ENCODE results near the gene SASH1.

The SASH1 gene

DNA sequence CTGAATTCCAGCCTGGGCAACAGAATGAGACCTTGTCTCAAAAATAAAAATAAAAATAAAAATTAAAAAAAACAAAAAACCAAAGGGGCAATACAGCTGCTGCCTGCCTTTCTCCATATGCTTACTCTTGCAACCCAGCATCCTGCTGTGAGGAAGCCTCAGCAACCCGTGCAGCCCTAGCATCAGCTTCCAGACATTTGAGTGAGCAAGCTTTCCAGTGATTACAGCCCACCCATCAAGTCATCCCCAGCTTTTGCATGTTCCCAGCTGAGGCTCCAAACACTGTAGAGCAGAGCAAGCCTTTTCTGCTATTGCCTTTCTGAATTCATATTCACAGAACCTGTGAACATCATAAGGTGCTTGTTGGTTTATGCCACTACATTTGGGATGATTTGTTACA is 93.8 kb downstream of the SASH1 start:
- no peaks in the 10 kb centered on the region for H3K4me1 ChIP-seq (ENCODE audit: control insufficient read depth, insufficient read depth, low read length)
- ChIA-PET CTCF (no interaction called here), POLR2A (no interaction called here)
- TF ChIP-seq ZNF664 (tag by site-specific recombination; IDR thresholded peaks at IDR 0.05) = no peak
- no peak for TF ChIP-seq ZNF488 (tag by site-specific recombination; IDR thresholded peaks at IDR 0.05)
- no peak for TF ChIP-seq ZNF324 (tag by site-specific recombination; IDR thresholded peaks at IDR 0.05)
- no peak for TF ChIP-seq ZNF155 (tag by site-specific recombination; IDR thresholded peaks at IDR 0.05)
- no peak for TF ChIP-seq ZNF529 (tag by site-specific recombination; IDR thresholded peaks at IDR 0.05; ENCODE audit: insufficient replicate concordance)
- TF ChIP-seq, protein P1, sequence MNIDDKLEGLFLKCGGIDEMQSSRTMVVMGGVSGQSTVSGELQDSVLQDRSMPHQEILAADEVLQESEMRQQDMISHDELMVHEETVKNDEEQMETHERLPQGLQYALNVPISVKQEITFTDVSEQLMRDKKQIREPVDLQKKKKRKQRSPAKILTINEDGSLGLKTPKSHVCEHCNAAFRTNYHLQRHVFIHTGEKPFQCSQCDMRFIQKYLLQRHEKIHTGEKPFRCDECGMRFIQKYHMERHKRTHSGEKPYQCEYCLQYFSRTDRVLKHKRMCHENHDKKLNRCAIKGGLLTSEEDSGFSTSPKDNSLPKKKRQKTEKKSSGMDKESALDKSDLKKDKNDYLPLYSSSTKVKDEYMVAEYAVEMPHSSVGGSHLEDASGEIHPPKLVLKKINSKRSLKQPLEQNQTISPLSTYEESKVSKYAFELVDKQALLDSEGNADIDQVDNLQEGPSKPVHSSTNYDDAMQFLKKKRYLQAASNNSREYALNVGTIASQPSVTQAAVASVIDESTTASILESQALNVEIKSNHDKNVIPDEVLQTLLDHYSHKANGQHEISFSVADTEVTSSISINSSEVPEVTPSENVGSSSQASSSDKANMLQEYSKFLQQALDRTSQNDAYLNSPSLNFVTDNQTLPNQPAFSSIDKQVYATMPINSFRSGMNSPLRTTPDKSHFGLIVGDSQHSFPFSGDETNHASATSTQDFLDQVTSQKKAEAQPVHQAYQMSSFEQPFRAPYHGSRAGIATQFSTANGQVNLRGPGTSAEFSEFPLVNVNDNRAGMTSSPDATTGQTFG (tag by site-specific recombination; IDR thresholded peaks at IDR 0.05; ENCODE audit: borderline replicate concordance) = no peak
- TF ChIP-seq ZNF169 (tag by site-specific recombination; IDR thresholded peaks at IDR 0.05) = no peak
- TF ChIP-seq, protein P2, sequence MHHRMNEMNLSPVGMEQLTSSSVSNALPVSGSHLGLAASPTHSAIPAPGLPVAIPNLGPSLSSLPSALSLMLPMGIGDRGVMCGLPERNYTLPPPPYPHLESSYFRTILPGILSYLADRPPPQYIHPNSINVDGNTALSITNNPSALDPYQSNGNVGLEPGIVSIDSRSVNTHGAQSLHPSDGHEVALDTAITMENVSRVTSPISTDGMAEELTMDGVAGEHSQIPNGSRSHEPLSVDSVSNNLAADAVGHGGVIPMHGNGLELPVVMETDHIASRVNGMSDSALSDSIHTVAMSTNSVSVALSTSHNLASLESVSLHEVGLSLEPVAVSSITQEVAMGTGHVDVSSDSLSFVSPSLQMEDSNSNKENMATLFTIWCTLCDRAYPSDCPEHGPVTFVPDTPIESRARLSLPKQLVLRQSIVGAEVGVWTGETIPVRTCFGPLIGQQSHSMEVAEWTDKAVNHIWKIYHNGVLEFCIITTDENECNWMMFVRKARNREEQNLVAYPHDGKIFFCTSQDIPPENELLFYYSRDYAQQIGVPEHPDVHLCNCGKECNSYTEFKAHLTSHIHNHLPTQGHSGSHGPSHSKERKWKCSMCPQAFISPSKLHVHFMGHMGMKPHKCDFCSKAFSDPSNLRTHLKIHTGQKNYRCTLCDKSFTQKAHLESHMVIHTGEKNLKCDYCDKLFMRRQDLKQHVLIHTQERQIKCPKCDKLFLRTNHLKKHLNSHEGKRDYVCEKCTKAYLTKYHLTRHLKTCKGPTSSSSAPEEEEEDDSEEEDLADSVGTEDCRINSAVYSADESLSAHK (tag by site-specific recombination; IDR thresholded peaks at IDR 0.05) = no peak
- TF ChIP-seq, protein P3, sequence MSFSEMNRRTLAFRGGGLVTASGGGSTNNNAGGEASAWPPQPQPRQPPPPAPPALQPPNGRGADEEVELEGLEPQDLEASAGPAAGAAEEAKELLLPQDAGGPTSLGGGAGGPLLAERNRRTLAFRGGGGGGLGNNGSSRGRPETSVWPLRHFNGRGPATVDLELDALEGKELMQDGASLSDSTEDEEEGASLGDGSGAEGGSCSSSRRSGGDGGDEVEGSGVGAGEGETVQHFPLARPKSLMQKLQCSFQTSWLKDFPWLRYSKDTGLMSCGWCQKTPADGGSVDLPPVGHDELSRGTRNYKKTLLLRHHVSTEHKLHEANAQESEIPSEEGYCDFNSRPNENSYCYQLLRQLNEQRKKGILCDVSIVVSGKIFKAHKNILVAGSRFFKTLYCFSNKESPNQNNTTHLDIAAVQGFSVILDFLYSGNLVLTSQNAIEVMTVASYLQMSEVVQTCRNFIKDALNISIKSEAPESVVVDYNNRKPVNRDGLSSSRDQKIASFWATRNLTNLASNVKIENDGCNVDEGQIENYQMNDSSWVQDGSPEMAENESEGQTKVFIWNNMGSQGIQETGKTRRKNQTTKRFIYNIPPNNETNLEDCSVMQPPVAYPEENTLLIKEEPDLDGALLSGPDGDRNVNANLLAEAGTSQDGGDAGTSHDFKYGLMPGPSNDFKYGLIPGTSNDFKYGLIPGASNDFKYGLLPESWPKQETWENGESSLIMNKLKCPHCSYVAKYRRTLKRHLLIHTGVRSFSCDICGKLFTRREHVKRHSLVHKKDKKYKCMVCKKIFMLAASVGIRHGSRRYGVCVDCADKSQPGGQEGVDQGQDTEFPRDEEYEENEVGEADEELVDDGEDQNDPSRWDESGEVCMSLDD (tag by site-specific recombination; IDR thresholded peaks at IDR 0.05) = no peak
- no peak for TF ChIP-seq ZNF585B (tag by site-specific recombination; IDR thresholded peaks at IDR 0.05)
- TF ChIP-seq, protein P4, sequence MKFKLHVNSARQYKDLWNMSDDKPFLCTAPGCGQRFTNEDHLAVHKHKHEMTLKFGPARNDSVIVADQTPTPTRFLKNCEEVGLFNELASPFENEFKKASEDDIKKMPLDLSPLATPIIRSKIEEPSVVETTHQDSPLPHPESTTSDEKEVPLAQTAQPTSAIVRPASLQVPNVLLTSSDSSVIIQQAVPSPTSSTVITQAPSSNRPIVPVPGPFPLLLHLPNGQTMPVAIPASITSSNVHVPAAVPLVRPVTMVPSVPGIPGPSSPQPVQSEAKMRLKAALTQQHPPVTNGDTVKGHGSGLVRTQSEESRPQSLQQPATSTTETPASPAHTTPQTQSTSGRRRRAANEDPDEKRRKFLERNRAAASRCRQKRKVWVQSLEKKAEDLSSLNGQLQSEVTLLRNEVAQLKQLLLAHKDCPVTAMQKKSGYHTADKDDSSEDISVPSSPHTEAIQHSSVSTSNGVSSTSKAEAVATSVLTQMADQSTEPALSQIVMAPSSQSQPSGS (tag by site-specific recombination; IDR thresholded peaks at IDR 0.05; ENCODE audit: low read depth) = no peak
- TF ChIP-seq, protein P5, sequence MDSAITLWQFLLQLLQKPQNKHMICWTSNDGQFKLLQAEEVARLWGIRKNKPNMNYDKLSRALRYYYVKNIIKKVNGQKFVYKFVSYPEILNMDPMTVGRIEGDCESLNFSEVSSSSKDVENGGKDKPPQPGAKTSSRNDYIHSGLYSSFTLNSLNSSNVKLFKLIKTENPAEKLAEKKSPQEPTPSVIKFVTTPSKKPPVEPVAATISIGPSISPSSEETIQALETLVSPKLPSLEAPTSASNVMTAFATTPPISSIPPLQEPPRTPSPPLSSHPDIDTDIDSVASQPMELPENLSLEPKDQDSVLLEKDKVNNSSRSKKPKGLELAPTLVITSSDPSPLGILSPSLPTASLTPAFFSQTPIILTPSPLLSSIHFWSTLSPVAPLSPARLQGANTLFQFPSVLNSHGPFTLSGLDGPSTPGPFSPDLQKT (IDR thresholded peaks at IDR 0.05; ENCODE audit: borderline replicate concordance, low read depth, low read length) = no peak
- TF ChIP-seq, protein P6, sequence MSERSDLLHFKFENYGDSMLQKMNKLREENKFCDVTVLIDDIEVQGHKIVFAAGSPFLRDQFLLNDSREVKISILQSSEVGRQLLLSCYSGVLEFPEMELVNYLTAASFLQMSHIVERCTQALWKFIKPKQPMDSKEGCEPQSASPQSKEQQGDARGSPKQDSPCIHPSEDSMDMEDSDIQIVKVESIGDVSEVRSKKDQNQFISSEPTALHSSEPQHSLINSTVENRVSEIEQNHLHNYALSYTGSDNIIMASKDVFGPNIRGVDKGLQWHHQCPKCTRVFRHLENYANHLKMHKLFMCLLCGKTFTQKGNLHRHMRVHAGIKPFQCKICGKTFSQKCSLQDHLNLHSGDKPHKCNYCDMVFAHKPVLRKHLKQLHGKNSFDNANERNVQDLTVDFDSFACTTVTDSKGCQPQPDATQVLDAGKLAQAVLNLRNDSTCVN (tag by site-specific recombination; optimal IDR thresholded peaks at IDR 0.05) = no peak
- no peak for TF ChIP-seq GLIS2 (tag by site-specific recombination; IDR thresholded peaks at IDR 0.05)
- H3K4me3 ChIP-seq (ENCODE audit: low read depth, low read length) = no peak overlapping the region
- no peak overlapping the region for H3K27ac ChIP-seq (ENCODE audit: extremely low read depth, low read depth, low read length)
- peaks cover 0 to 4% of the 10 kb centered on the region in 2 experiments; a peak in 1 of 3 replicates for H3K36me3 ChIP-seq (ENCODE audit: control insufficient read depth in 2 of 2, insufficient read depth in 1 of 2, low read length in 2 of 2)
- no peaks in the 10 kb centered on the region for H3K9me3 ChIP-seq (ENCODE audit: control insufficient read depth, insufficient read depth, low read depth, low read length)

All from HEK293 (cell line).